SK-N-SH (cell line): ENCODE data around the gene TBX2. TPM values are rescaled to one million over a fixed set of nuclear protein-coding genes. Genes with fewer than 3 reads are reported as not detected.

Experiments
- CTCF ChIA-PET: fragments of 300-600, 350-600 bp; formaldehyde crosslinking; extraction: SDS; loops from one replicate; lab custom pipeline; 2021; lab: Yijun Ruan, JAX
- POLR2A ChIA-PET: fragments of 350-600 bp; sonication (Branson Sonifier 250); formaldehyde crosslinking; extraction: SDS; loops from one replicate; lab custom pipeline; 2020; ENCODE audit warnings: antibody characterized with exemption, inconsistent platforms; lab: Yijun Ruan, JAX
- DNase-seq: peaks from one replicate; pipeline ENCODE4 v3.0.0; 2012
- H2AFZ ChIP-seq: fragments of 200-600 bp; sonication (generic); 2 replicates; pipeline ENCODE4 v1.8.1; 2016; ENCODE audit warnings: antibody characterized with exemption, mild to moderate bottlenecking, low read depth
- H3F3A ChIP-seq: fragments of 200-600 bp; sonication (generic); replicated peaks from 2 replicates; pipeline ENCODE3; 2016; ENCODE audit warnings: antibody characterized with exemption, mild to moderate bottlenecking; ENCODE audit not compliant: insufficient read depth
- H3K27ac ChIP-seq, 2 experiments: fragments of 200-500 bp in 1 of 2; fragments of 200-600 bp in 1 of 2; sonication (Bioruptor generic) in 1 of 2; sonication (generic), shearing (Covaris generic) in 1 of 2; 2 replicates each; pipeline versions ENCODE4 v1.5.1 to v1.6.1; 2014 to 2016; ENCODE audit warnings: low read depth in 2 of 2, inconsistent platforms in 1 of 2, low read length in 1 of 2, mild to moderate bottlenecking in 1 of 2, mixed read lengths in 1 of 2
- H3K27me3 ChIP-seq: fragments of 200-600 bp; sonication (generic), shearing (Covaris generic); 2 replicates; pipeline ENCODE4 v1.6.1; 2016; ENCODE audit warnings: mixed run types; ENCODE audit not compliant: insufficient read depth
- H3K36me3 ChIP-seq, 2 experiments: fragments of 200-500 bp in 1 of 2; fragments of 200-600 bp in 1 of 2; sonication (Bioruptor generic) in 1 of 2; sonication (generic) in 1 of 2; replicated peaks in 1 of 2; 2 replicates each; pipeline versions ENCODE3 to v1.5.1; 2014 to 2016; ENCODE audit warnings: low read length in 1 of 2, mild to moderate bottlenecking in 1 of 2; ENCODE audit not compliant: insufficient read depth in 2 of 2, control insufficient read depth in 1 of 2
- H3K4me1 ChIP-seq, 2 experiments: fragments of 200-500 bp in 1 of 2; fragments of 200-600 bp in 1 of 2; sonication (Bioruptor generic) in 1 of 2; sonication (generic), shearing (Covaris generic) in 1 of 2; 2 replicates each; pipeline versions ENCODE4 v1.5.1 to v1.6.1; 2014 to 2016; ENCODE audit warnings: low read depth in 1 of 2, low read length in 1 of 2, mixed run types in 1 of 2; ENCODE audit not compliant: insufficient read depth in 2 of 2, control insufficient read depth in 1 of 2
- H3K4me2 ChIP-seq: fragments of 200-600 bp; sonication (generic), shearing (Covaris generic); 2 replicates; pipeline ENCODE4 v1.6.1; 2017; ENCODE audit warnings: mixed run types
- H3K4me3 ChIP-seq, 2 experiments: fragments of 200-500 bp in 1 of 2; fragments of 200-600 bp in 1 of 2; sonication (Bioruptor generic) in 1 of 2; sonication (generic), shearing (Covaris generic) in 1 of 2; 2 replicates each; pipeline versions ENCODE4 v1.5.1 to v1.8.1; 2014 to 2016; ENCODE audit warnings: low read depth in 2 of 2, inconsistent platforms in 1 of 2, low read length in 1 of 2, mild to moderate bottlenecking in 1 of 2, mixed read lengths in 1 of 2, moderate library complexity in 1 of 2
- H3K79me2 ChIP-seq: fragments of 200-600 bp; sonication (generic); 2 replicates; pipeline ENCODE4 v1.8.1; 2017; ENCODE audit warnings: mild to moderate bottlenecking; ENCODE audit not compliant: insufficient read depth
- H3K9ac ChIP-seq: fragments of 200-600 bp; sonication (generic); 2 replicates; pipeline ENCODE4 v1.6.1; 2017; ENCODE audit warnings: mixed run types
- H3K9me2 ChIP-seq: fragments of 200-600 bp; sonication (generic); 2 replicates; pipeline ENCODE4 v1.6.1; 2017; ENCODE audit warnings: mixed run types
- H3K9me3 ChIP-seq: fragments of 200-600 bp; sonication (generic); 2 replicates; pipeline ENCODE4 v1.6.1; 2017; ENCODE audit warnings: mixed run types, mild to moderate bottlenecking, moderate library complexity
- H4K20me1 ChIP-seq: fragments of 200-600 bp; sonication (generic); 2 replicates; pipeline ENCODE4 v1.6.1; 2017; ENCODE audit warnings: mild to moderate bottlenecking, mixed run types; ENCODE audit not compliant: insufficient read depth
- CHD2 ChIP-seq: fragments of 150-350 bp; IDR thresholded peaks from 2 replicates; pipeline ENCODE4 v1.6.1; 2018; ENCODE audit warnings: low read length; ENCODE audit not compliant: partially characterized antibody
- CTCF ChIP-seq: fragments of 200-600 bp; sonication (generic); IDR thresholded peaks from 2 replicates; pipeline ENCODE4 v1.6.1; 2017; ENCODE audit warnings: antibody characterized with exemption, mild to moderate bottlenecking, moderate library complexity
- ELF1 ChIP-seq: IDR thresholded peaks from 2 replicates; pipeline ENCODE4 v1.4.0; 2012
- FOSL2 ChIP-seq: IDR thresholded peaks from 2 replicates; pipeline ENCODE4 v1.4.0; 2012; ENCODE audit warnings: low read depth, mild to moderate bottlenecking, moderate library complexity, borderline replicate concordance
- FOXJ3 ChIP-seq: sonication (generic); formaldehyde crosslinking; IDR thresholded peaks from 2 replicates; pipeline ENCODE4 v1.5.1; 2020; ENCODE audit warnings: mild to moderate bottlenecking, missing genetic modification reagents
- GABPA ChIP-seq: IDR thresholded peaks from 2 replicates; pipeline ENCODE4 v1.4.0; 2012; ENCODE audit warnings: low read depth, mild to moderate bottlenecking
- GATA2 ChIP-seq: sonication (generic); formaldehyde crosslinking; IDR thresholded peaks from 2 replicates; pipeline ENCODE4 v1.5.0; 2020; ENCODE audit warnings: mild to moderate bottlenecking, missing genetic modification reagents
- JUND ChIP-seq: IDR thresholded peaks from 2 replicates; pipeline ENCODE4 v1.4.0; 2012
- MEF2A ChIP-seq: IDR thresholded peaks from 2 replicates; pipeline ENCODE4 v1.4.0; 2012; ENCODE audit warnings: low read depth, borderline replicate concordance
- MXI1 ChIP-seq: IDR thresholded peaks from 2 replicates; pipeline ENCODE4 v1.6.1; 2012; ENCODE audit warnings: mild to moderate bottlenecking, low read depth, low read length, improper control_type of control experiment
- PBX3 ChIP-seq: IDR thresholded peaks from 2 replicates; pipeline ENCODE4; 2012
- POLR2AphosphoS5 ChIP-seq: IDR thresholded peaks from 2 replicates; pipeline ENCODE4 v1.6.1; 2012; ENCODE audit warnings: low read depth, low read length
- RAD21 ChIP-seq: IDR thresholded peaks from 2 replicates; pipeline ENCODE4 v1.6.1; 2012; ENCODE audit warnings: mild to moderate bottlenecking, low read length
- RCOR1 ChIP-seq: fragments of 150-350 bp; IDR thresholded peaks from 2 replicates; pipeline ENCODE4 v1.6.1; 2017; ENCODE audit warnings: antibody characterized with exemption, low read length
- RXRA ChIP-seq: IDR thresholded peaks from 2 replicates; pipeline ENCODE4 v1.4.0; 2012; ENCODE audit warnings: low read depth, mild to moderate bottlenecking, borderline replicate concordance
- SIN3A ChIP-seq: IDR thresholded peaks from 2 replicates; pipeline ENCODE4 v1.6.1; 2012; ENCODE audit warnings: low read depth, mild to moderate bottlenecking, low read length, moderate library complexity, borderline replicate concordance
- SMC3 ChIP-seq: IDR thresholded peaks from 2 replicates; pipeline ENCODE4 v1.6.1; 2012; ENCODE audit warnings: low read depth, low read length, improper control_type of control experiment
- TAF1 ChIP-seq: IDR thresholded peaks from 2 replicates; pipeline ENCODE4 v1.6.1; 2012; ENCODE audit warnings: low read depth, mild to moderate bottlenecking, low read length, moderate library complexity, borderline replicate concordance
- TCF12 ChIP-seq: IDR thresholded peaks from 2 replicates; pipeline ENCODE4 v1.4.0; 2012
- USF2 ChIP-seq: fragments of 150-350 bp; IDR thresholded peaks from 2 replicates; pipeline ENCODE4 v1.6.1; 2017; ENCODE audit warnings: antibody characterized with exemption, low read length, low read depth, borderline replicate concordance
- YY1 ChIP-seq: IDR thresholded peaks from 2 replicates; pipeline ENCODE4 v1.4.0; 2012; ENCODE audit warnings: low read depth, mild to moderate bottlenecking
- ZBTB33 ChIP-seq: IDR thresholded peaks from 2 replicates; pipeline ENCODE4 v1.4.0; 2012; ENCODE audit warnings: low read depth, borderline replicate concordance
- WGBS: methylation state at CpG from one replicate; pipeline ENCODE4 v1.1.6; 2017; ENCODE audit warnings: low lambda C conversion rate; 5-methylcytosine and 5-hydroxymethylcytosine counted together
- polyA plus RNA-seq, 3 experiments: library from polyadenylated mRNA; depleted of rRNA; stranded (reverse); fragments of >200 nt; gene quantifications; 2 replicates each; pipeline ENCODE4 v1.2.3, GENCODE V29; 2012
- TF ChIP-seq, protein P1 (sequence below): IDR thresholded peaks from 2 replicates; pipeline ENCODE4 v1.4.0; 2012; ENCODE audit warnings: low read depth

TBX2 gene
- polyA plus RNA-seq, 1 of the 3 experiments (the other 2 are of a cell fraction) = 57.8 TPM

- DNase-seq = no peak
- no peak for TF ChIP-seq USF2
- TF ChIP-seq MXI1 = no peak
- no peak for TF ChIP-seq CHD2
- no peak for TF ChIP-seq FOSL2
- no peak for TF ChIP-seq RAD21
- TF ChIP-seq FOXJ3 (CRISPR knock-in tag) = no peak
- no peak for TF ChIP-seq JUND
- no peak for TF ChIP-seq YY1
- TF ChIP-seq SIN3A = no peak
- no peak overlapping the region for H3K9ac ChIP-seq
- CTCF ChIA-PET = interaction anchor here (0.6 to 1.5 kb wide), 6 partner anchors 13 to 112 kb away, joined by 3 to 6 read pairs (median 4); no protein-coding TSS in a partner anchor
- WGBS = 95% methylated on average over 5 of the region's 5 CpGs
- H3K9me2 ChIP-seq = no peaks in the 10 kb centered on the region
- H4K20me1 ChIP-seq = no peaks in the 10 kb centered on the region
- no peaks in the 10 kb centered on the region for H3K36me3 ChIP-seq
- no peak overlapping the region for H3K4me2 ChIP-seq
- peaks cover 0 to 4% of the 10 kb centered on the region in 2 experiments; a peak in 1 of 4 replicates for H3K4me1 ChIP-seq
- H3F3A ChIP-seq = no peaks in the 10 kb centered on the region
- no peak overlapping the region for H3K4me3 ChIP-seq
- no peaks in the 10 kb centered on the region for H3K9me3 ChIP-seq
- H3K27ac ChIP-seq = no peak overlapping the region
- H3K79me2 ChIP-seq = no peaks in the 10 kb centered on the region
- H2AFZ ChIP-seq = no peak overlapping the region
- POLR2A ChIA-PET = no interaction called here
- H3K27me3 ChIP-seq = no peaks in the 10 kb centered on the region
These were observed 37.2 kb upstream of the TBX2 start for GRCh38 chr17:61362396-61362795.

- Histone ChIP-seq H3K9me3 (no peaks in the 10 kb centered on the region), H3K36me3 (no peaks in the 10 kb centered on the region), H3K27ac (no peak overlapping the region), H3F3A (no peaks in the 10 kb centered on the region), H3K4me1 (peaks cover 0 to 4% of the 10 kb centered on the region in 2 experiments; a peak in 1 of 4 replicates), H3K4me2 (no peak overlapping the region), H3K4me3 (no peak overlapping the region), H3K27me3 (no peaks in the 10 kb centered on the region), H2AFZ (no peak overlapping the region), H3K9ac (no peak overlapping the region), H3K79me2 (no peaks in the 10 kb centered on the region), H3K9me2 (no peaks in the 10 kb centered on the region), H4K20me1 (no peaks in the 10 kb centered on the region)
- no peak for DNase-seq
- POLR2A ChIA-PET = no interaction called here
- TF ChIP-seq PBX3 (no peak), SIN3A (no peak), SMC3 (no peak), TCF12 (no peak), POLR2AphosphoS5 (no peak), TAF1 (no peak), CTCF (no peak), YY1 (no peak), RXRA (no peak), GABPA (no peak), RCOR1 (no peak), RAD21 (no peak), ELF1 (no peak), GATA2 (CRISPR knock-in tag) (no peak), JUND (no peak), ZBTB33 (no peak), MEF2A (no peak)
- TF ChIP-seq, protein P1, sequence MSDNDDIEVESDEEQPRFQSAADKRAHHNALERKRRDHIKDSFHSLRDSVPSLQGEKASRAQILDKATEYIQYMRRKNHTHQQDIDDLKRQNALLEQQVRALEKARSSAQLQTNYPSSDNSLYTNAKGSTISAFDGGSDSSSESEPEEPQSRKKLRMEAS = no peak
- CTCF ChIA-PET = interaction anchor here (0.6 to 1.5 kb wide), 7 partner anchors 9 to 112 kb away, joined by 3 to 5 read pairs (median 3); no protein-coding TSS in a partner anchor
- 94% methylated on average over 9 of the region's 9 CpGs for WGBS
These were observed 36.6 kb upstream of the TBX2 start for GRCh38 chr17:61362852-61363600.
